Omental fat pad (tissue), 4 donors: ENCODE data around the gene L3MBTL4. TPM values are rescaled to one million over a fixed set of nuclear protein-coding genes. Genes with fewer than 3 reads are reported as not detected.

Source experiments
- ATAC-seq: fragments of 150-250 bp; one replicate; pipeline ENCODE4 v1.9.1; 2016; ENCODE audit warnings: mild to moderate bottlenecking, moderate library complexity; ENCODE audit not compliant: low FRiP score
- DNase-seq: peaks from one replicate; pipeline ENCODE4 v3.0.0-alpha.2; 2019; ENCODE audit warnings: low spot score
- total RNA-seq, 4 donors: library from RNA; depleted of rRNA; stranded (reverse); fragments of >200 nt; gene quantifications; one replicate each; pipeline ENCODE4 v1.1.0, GENCODE V29; 2016
- TF ChIP-seq, protein P1 (sequence below), 3 donors: fragments of 450-650 bp; IDR thresholded peaks; one replicate each; pipeline ENCODE4 v1.5.1; 2016 to 2017; ENCODE audit warnings: antibody characterized with exemption in 3 of 3, mild to moderate bottlenecking in 3 of 3, moderate library complexity in 2 of 3

Gene L3MBTL4
- total RNA-seq, 4 donors from 2014 or later, result 7.2 to 14.8 (median 8.3) TPM

- DNase-seq (no peak), ATAC-seq (no peak)
- TF ChIP-seq, protein P1, sequence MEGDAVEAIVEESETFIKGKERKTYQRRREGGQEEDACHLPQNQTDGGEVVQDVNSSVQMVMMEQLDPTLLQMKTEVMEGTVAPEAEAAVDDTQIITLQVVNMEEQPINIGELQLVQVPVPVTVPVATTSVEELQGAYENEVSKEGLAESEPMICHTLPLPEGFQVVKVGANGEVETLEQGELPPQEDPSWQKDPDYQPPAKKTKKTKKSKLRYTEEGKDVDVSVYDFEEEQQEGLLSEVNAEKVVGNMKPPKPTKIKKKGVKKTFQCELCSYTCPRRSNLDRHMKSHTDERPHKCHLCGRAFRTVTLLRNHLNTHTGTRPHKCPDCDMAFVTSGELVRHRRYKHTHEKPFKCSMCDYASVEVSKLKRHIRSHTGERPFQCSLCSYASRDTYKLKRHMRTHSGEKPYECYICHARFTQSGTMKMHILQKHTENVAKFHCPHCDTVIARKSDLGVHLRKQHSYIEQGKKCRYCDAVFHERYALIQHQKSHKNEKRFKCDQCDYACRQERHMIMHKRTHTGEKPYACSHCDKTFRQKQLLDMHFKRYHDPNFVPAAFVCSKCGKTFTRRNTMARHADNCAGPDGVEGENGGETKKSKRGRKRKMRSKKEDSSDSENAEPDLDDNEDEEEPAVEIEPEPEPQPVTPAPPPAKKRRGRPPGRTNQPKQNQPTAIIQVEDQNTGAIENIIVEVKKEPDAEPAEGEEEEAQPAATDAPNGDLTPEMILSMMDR (IDR thresholded peaks at IDR 0.05), result no peak
These were observed 165.5 kb downstream of the L3MBTL4 start for GRCh38 chr18:6249170-6249569.

DNA sequence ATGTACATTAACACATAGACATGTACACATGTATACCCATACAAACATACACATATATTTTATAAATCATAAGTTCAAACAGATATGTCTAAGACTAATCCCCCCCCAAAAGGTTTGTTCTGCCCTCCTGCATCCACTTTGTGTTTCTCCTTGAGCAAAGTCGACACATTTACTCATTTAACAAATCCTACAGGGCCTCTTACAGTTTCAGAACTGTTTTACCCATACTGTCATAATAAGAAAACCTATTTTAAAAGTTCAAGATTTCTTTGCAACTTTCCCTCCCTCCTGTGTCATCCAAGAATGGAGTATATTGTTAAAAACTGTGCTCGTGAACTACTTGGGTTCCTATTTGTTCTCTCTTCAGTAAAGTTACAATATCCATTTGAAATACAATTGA is 166.7 kb downstream of the L3MBTL4 start:
- DNase-seq, result no peak
- no peak for ATAC-seq
- TF ChIP-seq, protein P1 (IDR thresholded peaks at IDR 0.05), result no peak

DNA sequence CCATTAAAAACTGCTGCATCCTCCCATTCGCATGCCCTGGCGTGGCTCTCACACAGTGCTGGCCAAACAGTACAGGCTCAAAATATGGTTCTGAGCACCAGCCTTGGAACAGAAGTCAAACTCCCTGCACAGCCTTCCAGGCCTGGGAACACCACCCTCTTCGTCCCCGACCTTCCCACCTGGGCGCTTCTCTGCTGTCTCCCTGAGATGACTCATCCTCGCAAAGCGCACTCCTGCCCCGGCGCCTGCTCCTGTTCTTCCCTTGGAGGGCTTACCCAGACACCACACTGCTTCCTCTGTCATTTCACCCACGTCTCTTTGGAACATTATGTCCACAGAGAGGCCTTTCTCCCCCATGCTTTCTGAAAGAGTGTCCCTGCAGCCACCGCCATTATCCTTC is 172.7 kb downstream of the L3MBTL4 start:
- DNase-seq (no peak), ATAC-seq (no peak)
- TF ChIP-seq, protein P1 (IDR thresholded peaks at IDR 0.05), result no peak

DNA sequence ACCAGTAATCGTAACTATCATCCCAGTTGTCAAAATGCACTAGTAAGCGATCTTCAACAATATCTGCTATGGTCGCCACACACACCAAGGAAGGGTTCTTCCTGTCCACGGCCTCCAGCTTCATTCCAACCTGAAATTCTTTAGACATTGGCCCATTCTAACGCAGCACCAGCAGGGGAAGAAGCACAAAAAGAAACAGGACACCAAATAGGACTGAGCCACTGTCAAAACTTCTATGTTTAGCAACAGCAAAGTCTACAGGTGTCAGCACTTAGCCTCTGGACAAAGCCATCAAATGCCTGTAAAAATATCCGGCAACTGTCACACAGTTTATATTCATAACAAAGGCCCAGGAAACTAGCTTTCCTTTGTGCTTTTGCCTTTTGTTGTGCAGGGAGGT is 175.0 kb downstream of the L3MBTL4 start:
- DNase-seq (no peak), ATAC-seq (no peak)
- TF ChIP-seq, protein P1 (IDR thresholded peaks at IDR 0.05), result no peak

DNA sequence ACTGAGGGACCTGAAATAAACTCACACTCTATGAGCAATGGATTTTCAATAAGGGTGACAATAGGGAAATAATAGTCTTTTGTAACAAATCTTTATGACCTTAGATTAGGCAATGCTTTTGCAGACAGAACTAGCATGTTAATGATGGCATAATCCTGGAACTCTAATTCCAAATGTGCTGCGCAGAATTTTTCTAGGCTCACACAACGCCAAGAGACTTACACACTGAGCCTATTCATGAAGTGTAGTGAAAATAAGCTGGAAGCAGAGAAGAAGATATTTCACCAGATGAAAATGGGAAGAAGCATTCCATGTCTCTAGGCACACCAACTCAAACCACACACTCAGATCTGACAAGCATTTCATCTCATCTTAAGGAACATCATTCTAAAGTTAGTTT is 178.5 kb downstream of the L3MBTL4 start:
- DNase-seq (no peak), ATAC-seq (no peak)
- TF ChIP-seq, protein P1 (IDR thresholded peaks at IDR 0.05), result no peak

GRCh38 chr18:6222271-6222670 is 192.4 kb downstream of the L3MBTL4 start:
- DNase-seq (no peak), ATAC-seq (no peak)
- TF ChIP-seq, protein P1 (IDR thresholded peaks at IDR 0.05), result no peak

GRCh38 chr18:6221602-6222014 is 193.1 kb downstream of the L3MBTL4 start:
- TF ChIP-seq, protein P1 (IDR thresholded peaks at IDR 0.05), result no peak
- no peak for DNase-seq
- no peak for ATAC-seq
